K562 treated with DMSO at 1 percent for 4 hours (cell line): ENCODE results near the gene DMC1. TPM values are rescaled to one million over a fixed set of nuclear protein-coding genes. Genes with fewer than 3 reads are reported as not detected.

Source experiments
- total RNA-seq: library from RNA; unstranded; fragments of 300-600 nt; gene quantifications from 2 replicates; pipeline ENCODE4 v1.2.3, GENCODE V29; 2022; ENCODE audit not compliant: insufficient read depth

Gene DMC1
- 1.6 and 1.8 TPM in 2 replicates for total RNA-seq

GRCh38 chr22:38569972-38570778 is at the start of gene DMC1:
Gene DMC1, minus strand, starts transcription at chr22:38570183. Its CDS starts 1,927 bp downstream, at chr22:38568256.

GRCh38 chr22:38506118-38506962 is 63.6 kb downstream of the DMC1 start, which contains the start of gene DDX17:
Gene DDX17, minus strand, starts transcription at chr22:38506311.

Other genes starting within 250 kb of the DMC1 start
- gene KCNJ4, start 115.0 kb downstream of the DMC1 start, total RNA-seq = 0.50 TPM in 1 of 2 replicates, not detected in the other
- gene KDELR3, start 102.1 kb downstream of the DMC1 start, total RNA-seq = 19.1 and 24.7 TPM in 2 replicates
- gene DDX17, start 63.9 kb downstream of the DMC1 start, total RNA-seq = 88.7 and 121 TPM in 2 replicates
- gene FAM227A, start 86.2 kb upstream of the DMC1 start, total RNA-seq = 0.18 TPM in 1 of 2 replicates, not detected in the other
- gene CBY1, start 86.5 kb upstream of the DMC1 start, total RNA-seq = 5.3 and 10.2 TPM in 2 replicates
- 9.8 and 11.7 TPM in 2 replicates for gene TOMM22, start 111.8 kb upstream of the DMC1 start, total RNA-seq
- 28.2 and 31.0 TPM in 2 replicates for gene JOSD1, start 130.8 kb upstream of the DMC1 start, total RNA-seq
- 15.0 and 27.6 TPM in 2 replicates for gene GTPBP1, start 135.8 kb upstream of the DMC1 start, total RNA-seq
- gene SUN2, start 185.8 kb upstream of the DMC1 start, total RNA-seq = 58.8 and 70.5 TPM in 2 replicates
- gene DNAL4, start 224.0 kb upstream of the DMC1 start, total RNA-seq = 13.0 and 16.8 TPM in 2 replicates